ENCODE data around the gene SLC12A9. TPM values are rescaled to one million over a fixed set of nuclear protein-coding genes. Genes with fewer than 3 reads are reported as not detected.
"Not testable (repeated sequence)": the region's sequence is repeated elsewhere in the genome, so short reads cannot be mapped to it uniquely, and the experiment has no call there.

Gene SLC12A9
- total RNA-seq, 1 donor from 2014 or later: 41.2 TPM

DNA sequence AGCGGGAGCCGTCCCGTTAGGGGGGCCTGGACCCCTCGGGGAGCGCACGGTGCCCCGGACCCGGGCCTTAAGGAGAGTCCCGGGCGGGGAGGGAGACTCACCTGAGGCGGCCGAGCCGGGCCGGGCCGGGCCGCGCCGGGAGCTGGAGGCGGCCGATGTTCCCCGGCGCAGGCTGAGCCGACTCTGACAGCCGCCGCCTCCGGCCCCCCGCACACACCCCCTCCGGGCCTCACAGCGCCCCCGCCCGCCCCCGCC lies 43.1 kb downstream of the SLC12A9 start, which contains the start of gene ACHE:
ACHE (minus strand) TSS at position 188 of the 255 bp plus-strand sequence. CDS start 1,656 bp downstream, outside the sequence.
- peak within 1 kb of the TSS; percentile 82 for H3K4me3 Mint-ChIP-seq
- H3K36me3 Mint-ChIP-seq (ENCODE audit: low read depth): no peaks in the 10 kb centered on the region
- H3K9me3 Mint-ChIP-seq: no peaks in the 10 kb centered on the region
- H3K27me3 Mint-ChIP-seq: peaks cover 54% of the 10 kb centered on the region
- intact Hi-C loops (cut with micrococcal nuclease): loop anchor here (5.0 kb wide), 1 partner anchor 72 kb away; the partner anchor contains the start of gene MUC12
- peak; percentile 68 for DNase-seq
- H3K27ac Mint-ChIP-seq: no peak within 1 kb of the TSS
- H3K4me1 Mint-ChIP-seq: peaks cover 13% of the 10 kb centered on the region

DNA sequence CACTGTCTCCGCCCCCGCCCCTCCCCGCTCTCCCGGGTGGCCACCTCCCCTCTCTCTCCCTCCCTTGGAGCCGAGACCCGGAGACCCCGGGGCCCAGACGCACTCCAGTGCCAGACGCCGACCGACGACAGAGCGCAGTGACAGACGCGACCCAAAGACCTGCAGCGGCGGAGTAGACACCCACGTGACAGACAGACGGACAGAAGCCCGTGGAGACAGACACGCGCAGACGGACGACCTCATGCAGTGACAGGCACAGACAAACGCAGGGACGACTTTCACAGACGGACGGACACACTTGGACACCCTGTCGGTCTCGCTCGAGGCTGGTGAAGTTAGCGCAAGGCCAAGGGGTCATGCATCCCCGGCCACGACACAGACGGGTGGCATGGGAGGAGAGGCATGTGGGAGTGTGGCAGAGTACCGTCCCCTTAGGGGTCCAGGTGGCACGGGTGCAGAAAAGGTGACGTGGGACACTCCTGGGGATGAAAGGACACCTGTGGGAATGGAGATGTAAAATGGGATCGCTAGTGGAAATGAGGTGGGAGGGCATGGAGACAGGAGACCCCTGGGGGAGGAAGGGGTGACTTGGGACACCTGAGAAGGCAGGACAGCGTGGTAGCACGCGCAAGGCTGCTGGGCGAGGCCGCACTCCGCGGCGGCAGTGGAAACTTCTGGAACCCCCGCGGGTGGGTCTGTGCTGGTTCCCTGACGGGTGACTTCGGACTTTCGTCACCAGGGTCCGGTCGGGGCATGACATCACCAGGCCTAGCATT lies 43.6 kb downstream of the SLC12A9 start:
- peaks cover 10% of the 10 kb centered on the region for H3K4me1 Mint-ChIP-seq
- peak; percentile 73 for DNase-seq
- H3K4me3 Mint-ChIP-seq: peak overlapping the region; percentile 82
- intact Hi-C loops (cut with micrococcal nuclease): loop anchor here (2.0 to 5.0 kb wide), 2 partner anchors 71 to 181 kb away; partner anchors contain the start of gene MUC12
- no peak overlapping the region for H3K27ac Mint-ChIP-seq
- peaks cover 57% of the 10 kb centered on the region for H3K27me3 Mint-ChIP-seq
- H3K9me3 Mint-ChIP-seq: no peaks in the 10 kb centered on the region
- H3K36me3 Mint-ChIP-seq (ENCODE audit: low read depth): no peaks in the 10 kb centered on the region

DNA sequence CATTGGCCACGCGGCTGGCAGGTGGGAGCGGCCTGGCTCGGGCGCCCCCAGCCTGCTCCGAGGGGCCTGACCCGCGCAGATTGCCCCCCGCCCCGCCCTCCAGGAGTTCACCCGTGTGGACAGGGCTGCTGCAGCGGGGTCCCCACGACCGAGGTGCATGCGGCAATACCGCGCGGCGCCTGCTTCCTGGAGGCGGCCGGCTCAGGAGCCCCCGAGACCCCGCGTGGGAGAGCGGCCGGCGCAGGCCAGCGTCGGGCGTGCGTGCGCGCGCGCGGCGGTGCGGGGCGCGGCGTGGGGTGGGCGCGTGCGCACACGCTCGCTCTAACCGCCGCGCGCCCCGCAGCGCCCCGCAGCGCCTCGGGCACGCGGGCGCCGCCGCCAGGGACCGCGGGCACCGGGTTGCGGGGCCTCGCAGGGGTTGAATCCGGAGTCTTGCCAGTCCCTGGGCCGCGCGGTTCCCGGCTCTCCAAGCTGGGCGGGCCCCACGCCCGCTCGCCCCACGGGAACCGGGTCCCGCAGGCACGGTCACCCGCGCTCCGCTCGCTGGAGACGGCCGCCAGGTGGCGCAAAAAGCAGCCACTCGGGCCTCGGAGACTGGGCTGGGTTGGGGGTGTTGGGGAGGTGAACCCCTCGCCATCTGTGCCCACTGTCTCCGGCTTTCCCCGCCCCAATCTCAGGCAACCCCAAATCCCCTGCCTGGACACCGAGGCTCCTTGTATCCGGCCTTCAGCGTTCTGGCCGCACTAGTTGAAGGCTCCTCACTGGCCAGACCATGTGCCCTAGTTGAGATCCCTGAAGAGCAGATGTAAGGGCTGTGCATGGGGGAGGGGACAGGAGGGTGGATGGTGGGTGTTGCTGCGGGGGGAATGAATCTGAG lies 44.5 kb downstream of the SLC12A9 start:
- H3K36me3 Mint-ChIP-seq (ENCODE audit: low read depth): no peaks in the 10 kb centered on the region
- peak overlapping the region; percentile 45 for H3K4me3 Mint-ChIP-seq

DNA sequence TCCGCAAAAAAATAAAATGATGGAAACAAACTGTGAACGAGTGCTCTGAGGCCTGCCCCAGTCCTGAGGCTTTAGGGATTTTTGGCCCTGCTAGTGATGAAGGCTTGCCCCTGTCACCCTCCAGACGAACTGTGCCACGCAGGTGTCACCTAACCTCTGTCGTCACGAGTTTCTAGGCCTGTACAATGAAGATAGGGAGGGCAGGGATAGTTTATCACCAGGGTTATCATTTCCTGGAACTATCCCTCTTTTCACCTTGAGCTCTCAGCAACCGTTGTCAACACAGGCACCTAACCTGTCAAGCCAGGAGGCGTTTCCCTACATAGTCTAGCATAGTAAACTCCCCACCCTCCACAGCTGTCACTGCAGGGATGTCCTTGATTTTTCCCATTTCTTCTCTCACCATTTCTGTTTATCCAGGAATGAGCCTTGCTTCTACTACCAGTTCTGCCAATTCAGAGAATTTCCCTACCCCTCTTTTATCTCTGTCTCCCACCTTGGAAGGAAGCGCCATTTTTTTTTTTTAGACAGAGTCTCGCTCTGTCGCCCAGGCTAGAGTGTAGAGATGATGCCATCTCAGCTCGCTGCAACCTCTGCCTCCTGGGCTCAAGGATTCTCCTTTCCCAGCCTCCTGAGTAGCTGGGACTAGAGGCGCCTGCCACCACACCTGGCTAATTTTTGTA lies 45.4 kb downstream of the SLC12A9 start:
- H3K27ac Mint-ChIP-seq: no peak overlapping the region
- H3K4me1 Mint-ChIP-seq: peaks cover 5% of the 10 kb centered on the region
- DNase-seq: no peak
- no peaks in the 10 kb centered on the region for H3K36me3 Mint-ChIP-seq (ENCODE audit: low read depth)
- intact Hi-C loops (cut with micrococcal nuclease): loop anchor here (1.0 to 5.0 kb wide), 3 partner anchors 69 to 179 kb away; partner anchors contain the start of gene MUC12
- no peak overlapping the region for H3K4me3 Mint-ChIP-seq
- peaks cover 41% of the 10 kb centered on the region for H3K27me3 Mint-ChIP-seq
- no peaks in the 10 kb centered on the region for H3K9me3 Mint-ChIP-seq

More for the DNA sequence above, 44.5 kb downstream of the SLC12A9 start:
- intact Hi-C loops (cut with micrococcal nuclease): loop anchor here (1.0 to 5.0 kb wide), 3 partner anchors 70 to 180 kb away; partner anchors contain the start of gene MUC12
- DNase-seq: peak; percentile 91
- Mint-ChIP-seq H3K27ac (no peak overlapping the region), H3K4me1 (peaks cover 7% of the 10 kb centered on the region), H3K27me3 (peaks cover 51% of the 10 kb centered on the region), H3K9me3 (no peaks in the 10 kb centered on the region)

DNA sequence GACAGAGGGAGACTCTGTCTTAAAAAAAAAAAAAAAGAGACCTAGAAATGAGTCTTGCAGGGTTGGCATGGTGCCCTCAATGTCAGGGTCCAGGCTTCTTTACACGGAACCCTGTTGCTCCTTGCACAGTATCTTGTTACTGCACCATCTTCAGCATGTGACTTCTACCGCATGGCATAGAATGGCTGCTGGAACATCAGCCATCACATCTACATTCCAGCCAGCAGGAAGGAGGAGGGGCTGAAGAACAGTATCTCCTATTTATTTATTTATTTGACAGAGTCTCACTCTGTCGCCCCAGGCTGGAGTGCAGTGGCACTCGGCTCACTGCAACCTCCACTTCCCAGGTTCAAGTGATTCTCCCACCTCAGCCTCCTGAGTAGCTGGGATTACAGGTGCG lies 46.9 kb downstream of the SLC12A9 start:
- no peak overlapping the region for H3K4me3 Mint-ChIP-seq
- intact Hi-C loops (cut with micrococcal nuclease): loop anchor here (5.0 kb wide), 1 partner anchor 68 kb away; the partner anchor contains the start of gene MUC12
- H3K36me3 Mint-ChIP-seq (ENCODE audit: low read depth): no peaks in the 10 kb centered on the region
- H3K27ac Mint-ChIP-seq: no peak overlapping the region
- DNase-seq: no peak
- peaks cover 5% of the 10 kb centered on the region for H3K4me1 Mint-ChIP-seq
- peaks cover 32% of the 10 kb centered on the region for H3K27me3 Mint-ChIP-seq
- no peaks in the 10 kb centered on the region for H3K9me3 Mint-ChIP-seq

DNA sequence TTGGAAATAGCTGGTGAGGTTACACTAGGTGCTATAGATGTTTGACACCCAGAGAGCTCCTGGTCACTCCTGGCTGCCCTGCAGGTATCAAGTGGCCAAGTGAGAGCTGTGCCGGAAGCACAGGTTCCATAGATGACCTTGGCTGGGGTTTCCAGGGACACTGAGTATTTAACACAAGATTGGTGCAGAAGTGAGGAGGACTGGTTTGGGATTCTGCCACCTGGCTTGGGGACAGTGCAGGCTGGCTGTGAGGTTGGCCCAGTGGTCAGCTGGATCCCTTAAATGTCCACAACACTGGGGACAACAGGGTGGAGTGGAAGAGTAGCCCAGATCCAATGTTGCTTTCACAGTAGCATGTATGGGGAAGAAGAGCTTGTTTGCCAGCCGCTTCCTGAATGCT lies 48.5 kb downstream of the SLC12A9 start:
- no peak for DNase-seq
- Mint-ChIP-seq H3K4me1 (peaks cover 4% of the 10 kb centered on the region), H3K27me3 (peaks cover 28% of the 10 kb centered on the region), H3K4me3 (no peak overlapping the region), H3K27ac (no peak overlapping the region), H3K36me3 (ENCODE audit: low read depth) (no peaks in the 10 kb centered on the region), H3K9me3 (no peaks in the 10 kb centered on the region)
- intact Hi-C loops (cut with micrococcal nuclease): no loop called here

DNA sequence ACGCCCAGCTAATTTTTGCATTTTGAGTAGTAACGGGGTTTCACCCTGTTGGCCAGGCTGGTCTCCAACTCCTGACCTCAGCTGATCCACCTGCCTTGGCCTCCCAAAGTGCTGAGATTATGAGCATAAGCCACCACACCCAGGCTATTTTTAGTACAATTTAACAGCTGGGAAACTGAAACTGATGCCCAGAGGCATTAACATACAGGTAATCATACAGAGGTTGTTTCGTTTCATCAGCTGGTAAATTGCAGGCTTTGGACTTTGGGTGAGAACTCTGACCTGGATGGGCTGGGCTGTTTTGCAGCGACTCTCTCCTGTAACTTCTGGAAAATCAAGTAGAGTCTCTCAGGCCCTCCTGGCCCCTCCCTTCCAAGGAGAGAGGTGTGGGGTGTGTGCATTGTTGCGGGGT lies 49.4 kb downstream of the SLC12A9 start:
- Mint-ChIP-seq H3K36me3 (ENCODE audit: low read depth) (no peaks in the 10 kb centered on the region), H3K9me3 (no peaks in the 10 kb centered on the region)

DNA sequence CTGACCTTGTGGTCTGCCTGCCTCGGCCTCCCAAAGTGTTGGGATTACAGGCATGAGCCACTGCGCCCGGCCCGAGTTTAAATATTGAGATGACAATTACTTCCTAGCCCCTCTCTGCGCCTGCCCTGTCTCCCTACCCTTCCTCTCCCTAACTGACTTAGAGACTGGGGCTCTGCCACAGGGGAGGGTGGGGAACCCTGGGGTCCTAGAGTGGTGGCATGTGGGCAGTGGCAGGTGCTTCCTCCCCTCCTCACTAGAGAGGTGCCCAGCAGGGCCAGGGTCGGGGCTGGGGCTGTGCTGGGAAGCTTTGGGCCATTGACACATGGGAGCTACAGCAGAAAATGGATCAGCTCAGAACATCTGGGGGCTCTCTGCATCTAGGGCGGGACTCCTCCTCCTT lies 50.1 kb downstream of the SLC12A9 start:
- Mint-ChIP-seq H3K4me1 (no peaks in the 10 kb centered on the region), H3K4me3 (no peak overlapping the region), H3K27me3 (peaks cover 19% of the 10 kb centered on the region), H3K27ac (no peak overlapping the region), H3K36me3 (ENCODE audit: low read depth) (no peaks in the 10 kb centered on the region), H3K9me3 (no peaks in the 10 kb centered on the region)
- no peak for DNase-seq
- intact Hi-C loops (cut with micrococcal nuclease): no loop called here

More for the DNA sequence above, 49.4 kb downstream of the SLC12A9 start:
- Mint-ChIP-seq H3K27me3 (peaks cover 24% of the 10 kb centered on the region), H3K4me3 (no peak overlapping the region), H3K27ac (no peak overlapping the region), H3K4me1 (no peaks in the 10 kb centered on the region)
- DNase-seq: no peak
- intact Hi-C loops (cut with micrococcal nuclease): no loop called here

DNA sequence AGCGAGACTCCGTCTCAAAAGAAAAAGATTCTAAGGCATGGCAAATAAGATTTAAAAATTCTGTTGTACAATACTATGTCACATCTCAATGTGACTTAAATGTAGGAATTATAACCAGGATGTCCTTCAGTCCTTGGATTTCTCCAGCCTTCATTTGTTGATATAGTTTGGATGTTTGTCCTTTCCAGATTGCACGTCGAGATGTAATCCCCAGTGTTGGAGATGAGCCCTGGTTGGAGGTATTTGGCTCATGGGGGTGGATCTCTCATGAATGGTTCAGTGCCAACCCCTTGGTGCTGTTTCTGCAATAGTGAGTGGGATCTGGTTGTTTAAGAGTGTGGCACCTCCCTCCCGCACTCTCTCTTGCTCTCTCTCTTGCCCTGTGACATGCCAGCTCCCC lies 56.0 kb downstream of the SLC12A9 start:
- intact Hi-C loops (cut with micrococcal nuclease): no loop called here
- peaks cover 6% of the 10 kb centered on the region for H3K27me3 Mint-ChIP-seq
- no peak for DNase-seq
- no peak overlapping the region for H3K27ac Mint-ChIP-seq
- H3K9me3 Mint-ChIP-seq: no peaks in the 10 kb centered on the region
- H3K4me3 Mint-ChIP-seq: no peak overlapping the region
- no peaks in the 10 kb centered on the region for H3K36me3 Mint-ChIP-seq (ENCODE audit: low read depth)
- no peaks in the 10 kb centered on the region for H3K4me1 Mint-ChIP-seq

DNA sequence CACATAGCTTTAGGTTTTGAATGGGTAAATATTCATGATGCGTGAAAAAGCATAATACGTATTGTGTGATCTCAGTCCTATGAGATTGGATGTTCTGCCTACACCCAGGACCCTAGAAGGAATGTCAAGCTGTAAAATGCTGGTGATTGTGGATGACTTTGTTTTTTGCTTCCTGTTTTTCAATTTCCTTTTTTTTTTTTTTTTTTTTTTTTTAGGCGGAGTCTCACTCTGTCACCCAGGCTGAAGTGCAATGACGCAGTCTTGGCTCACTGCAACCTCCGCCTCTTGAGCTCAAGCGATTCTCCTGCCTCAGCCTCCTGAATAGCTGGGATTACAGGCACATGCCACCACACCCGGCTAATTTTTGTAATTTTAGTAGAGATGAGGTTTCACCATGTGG lies 57.9 kb downstream of the SLC12A9 start:
- H3K4me3 Mint-ChIP-seq; H3K36me3 Mint-ChIP-seq (ENCODE audit: low read depth); H3K27ac Mint-ChIP-seq; H3K27me3 Mint-ChIP-seq; H3K4me1 Mint-ChIP-seq; intact Hi-C loops (cut with micrococcal nuclease); H3K9me3 Mint-ChIP-seq; DNase-seq: not testable (repeated sequence)

DNA sequence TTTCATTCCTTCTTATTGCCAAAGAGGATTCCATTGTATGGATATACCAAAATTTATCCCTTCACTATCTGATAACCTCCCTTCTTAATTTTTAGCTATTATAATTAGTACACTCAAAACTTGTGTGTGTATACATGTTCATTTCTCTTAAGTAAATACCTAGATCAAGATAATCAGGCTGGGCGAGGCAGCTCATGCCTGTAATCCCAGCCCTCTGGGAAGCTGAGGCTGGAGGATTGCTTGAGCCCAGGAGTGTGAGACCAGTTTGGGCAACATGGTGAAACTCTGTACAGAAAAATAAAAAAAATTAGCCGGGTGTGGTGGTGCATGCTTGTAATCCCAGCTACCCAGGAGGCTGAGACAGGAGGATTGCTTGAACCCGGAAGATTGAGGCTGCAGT lies 59.0 kb downstream of the SLC12A9 start:
- H3K9me3 Mint-ChIP-seq: no peaks in the 10 kb centered on the region
- peaks cover 6% of the 10 kb centered on the region for H3K27me3 Mint-ChIP-seq
- H3K27ac Mint-ChIP-seq: no peak overlapping the region
- H3K36me3 Mint-ChIP-seq (ENCODE audit: low read depth): no peaks in the 10 kb centered on the region
- H3K4me1 Mint-ChIP-seq: no peaks in the 10 kb centered on the region
- H3K4me3 Mint-ChIP-seq: no peak overlapping the region
- intact Hi-C loops (cut with micrococcal nuclease): no loop called here
- DNase-seq: no peak

DNA sequence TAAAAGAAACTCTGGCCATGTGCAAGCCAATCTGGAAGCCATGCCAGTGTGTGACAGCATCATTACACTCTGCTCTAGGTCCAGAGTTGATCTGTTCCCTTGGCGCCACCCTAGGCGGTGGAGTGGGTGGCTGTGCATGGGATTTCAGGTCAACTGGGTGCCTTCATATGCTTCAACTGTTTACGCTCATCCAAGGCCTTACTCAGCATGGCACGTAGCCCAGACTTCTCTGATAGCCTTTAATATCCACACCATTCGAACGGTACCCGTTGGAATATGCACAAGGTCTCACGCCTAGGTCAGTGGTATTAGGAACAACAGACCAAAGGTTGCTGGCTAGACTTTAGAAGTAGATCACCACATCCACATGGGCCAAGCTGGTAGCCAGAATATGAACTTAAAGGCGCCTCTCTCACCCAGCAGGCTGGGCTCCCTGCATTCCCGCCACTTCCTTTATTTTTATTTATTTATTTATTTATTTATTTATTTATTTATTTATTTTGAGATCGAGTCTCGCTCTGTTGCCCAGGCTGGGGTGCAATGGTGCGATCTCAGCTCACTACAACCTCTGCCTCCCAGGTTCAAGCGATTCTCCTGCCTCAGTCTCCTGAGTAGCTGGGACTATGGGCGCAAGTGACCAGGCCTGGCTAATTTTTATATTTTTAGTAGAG lies 61.8 kb downstream of the SLC12A9 start:
- Mint-ChIP-seq H3K36me3 (ENCODE audit: low read depth) (no peaks in the 10 kb centered on the region), H3K27me3 (peaks cover 8% of the 10 kb centered on the region), H3K4me1 (no peaks in the 10 kb centered on the region), H3K27ac (no peak overlapping the region), H3K9me3 (no peaks in the 10 kb centered on the region), H3K4me3 (no peak overlapping the region)
- intact Hi-C loops (cut with micrococcal nuclease): no loop called here
- no peak for DNase-seq

DNA sequence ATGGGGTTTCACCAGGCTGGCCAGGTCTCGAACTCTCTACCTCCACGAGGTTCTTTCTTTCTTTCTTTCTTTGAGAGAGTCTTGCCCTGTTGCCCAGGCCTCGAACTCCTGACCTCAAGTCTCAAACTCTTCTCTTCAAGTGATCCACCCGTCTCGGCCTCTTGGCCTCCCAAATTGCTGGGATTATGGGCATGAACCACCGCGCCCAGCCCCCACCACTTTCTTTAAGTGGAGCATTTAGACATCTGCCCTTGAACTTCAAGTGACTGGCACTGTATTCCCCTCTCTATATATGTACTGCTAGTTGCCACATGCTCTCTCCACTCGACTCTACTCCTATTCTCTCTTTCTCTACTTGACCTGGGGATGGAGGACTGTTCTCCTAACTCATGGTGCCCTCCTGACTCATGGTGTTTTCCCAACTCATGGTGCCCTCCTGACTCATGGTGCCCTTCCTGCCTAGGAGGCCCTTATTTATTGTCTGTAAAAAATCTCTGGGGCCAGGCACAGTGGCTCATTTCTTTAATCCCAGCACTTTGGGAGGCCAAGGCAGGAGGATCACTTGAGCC lies 62.5 kb downstream of the SLC12A9 start:
- Mint-ChIP-seq H3K27me3 (peaks cover 8% of the 10 kb centered on the region), H3K4me3 (no peak overlapping the region), H3K36me3 (ENCODE audit: low read depth) (no peaks in the 10 kb centered on the region), H3K9me3 (no peaks in the 10 kb centered on the region), H3K27ac (no peak overlapping the region), H3K4me1 (no peaks in the 10 kb centered on the region)
- intact Hi-C loops (cut with micrococcal nuclease): no loop called here
- no peak for DNase-seq
